ENCODE measurements around the gene AP3S2.

Gene AP3S2

GRCh38 chr15:89812847-89813320 lies 80.9 kb downstream of the AP3S2 start:
- DNase-seq: no peak

DNA sequence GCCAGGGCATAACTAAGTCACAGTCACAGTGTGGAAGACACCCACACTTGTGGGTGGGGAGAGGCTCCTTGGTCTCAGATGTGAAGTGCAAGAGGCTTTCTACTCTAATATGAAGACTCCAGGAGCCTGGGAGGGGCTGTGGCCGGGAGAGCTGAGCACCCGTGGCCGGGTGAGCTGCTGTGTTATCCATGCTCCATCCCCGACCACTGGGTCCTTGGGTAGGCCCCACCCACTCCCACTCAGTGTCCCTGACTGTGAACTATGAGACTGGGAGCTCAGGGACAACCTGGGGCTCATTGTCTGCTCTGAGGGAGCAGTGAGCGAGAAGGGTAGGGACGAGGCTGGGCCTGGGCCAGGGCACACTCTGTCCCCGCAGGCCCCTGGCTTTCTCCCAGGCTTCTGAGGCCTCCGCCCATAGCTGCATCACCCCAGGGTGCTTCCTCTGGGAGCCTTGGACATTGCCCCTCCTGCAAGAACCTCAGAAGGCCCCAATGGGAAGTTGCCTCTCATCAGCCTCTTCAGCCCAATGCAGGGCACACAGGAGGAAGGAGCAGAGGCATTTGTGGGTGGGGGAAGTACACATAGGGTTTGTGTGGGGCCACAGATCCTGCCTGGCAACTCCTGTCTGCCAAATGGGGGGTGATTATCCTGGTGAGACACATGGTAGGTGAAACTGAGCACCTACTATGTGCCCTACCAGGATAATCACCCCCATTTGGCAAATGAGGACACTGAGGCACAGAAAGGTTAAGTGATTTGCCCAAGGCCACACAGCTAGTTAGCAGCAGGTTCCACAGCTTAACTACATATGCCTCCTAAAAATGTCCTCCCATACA lies 81.6 kb downstream of the AP3S2 start:
- DNase-seq: no peak

DNA sequence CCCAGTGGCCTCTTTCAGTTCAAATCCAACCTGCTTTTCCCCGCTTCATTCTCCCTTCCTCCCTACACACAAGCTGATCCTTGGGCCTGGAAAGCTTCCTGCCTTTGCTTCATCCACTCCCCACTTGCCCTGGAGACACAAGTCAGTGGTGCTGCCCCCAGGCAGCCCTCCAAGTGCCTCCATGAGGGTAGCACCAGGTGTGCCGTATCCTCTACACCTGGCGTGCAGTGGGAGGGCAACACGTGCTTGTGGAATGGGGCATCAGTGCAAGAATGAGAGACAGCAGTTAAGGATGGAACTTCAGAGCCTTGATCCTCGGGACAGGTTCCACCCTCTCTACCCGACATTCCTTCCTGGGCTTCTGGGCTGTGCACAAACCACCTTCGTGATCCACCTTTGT lies 83.0 kb downstream of the AP3S2 start:
- no peak for DNase-seq

DNA sequence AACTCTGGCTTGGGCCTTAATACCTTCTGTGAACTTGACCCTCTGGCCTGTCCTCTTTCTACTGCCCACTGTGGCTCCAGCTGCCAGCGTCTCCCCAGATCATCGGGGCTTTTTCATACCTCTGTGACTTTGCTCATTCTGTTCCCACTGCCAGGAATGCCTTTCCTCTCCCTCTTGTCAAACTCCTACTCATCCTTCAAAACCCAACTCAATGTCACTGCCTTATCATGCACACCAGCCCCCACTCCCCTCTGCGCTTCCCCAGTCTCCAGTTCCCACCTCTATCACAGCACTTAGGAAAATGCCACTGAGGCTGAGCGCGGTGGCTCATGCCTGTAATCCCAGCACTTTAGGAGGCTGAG lies 84.0 kb downstream of the AP3S2 start:
- no peak for DNase-seq

GRCh38 chr15:89809093-89809786 lies 84.6 kb downstream of the AP3S2 start:
- DNase-seq: no peak

DNA sequence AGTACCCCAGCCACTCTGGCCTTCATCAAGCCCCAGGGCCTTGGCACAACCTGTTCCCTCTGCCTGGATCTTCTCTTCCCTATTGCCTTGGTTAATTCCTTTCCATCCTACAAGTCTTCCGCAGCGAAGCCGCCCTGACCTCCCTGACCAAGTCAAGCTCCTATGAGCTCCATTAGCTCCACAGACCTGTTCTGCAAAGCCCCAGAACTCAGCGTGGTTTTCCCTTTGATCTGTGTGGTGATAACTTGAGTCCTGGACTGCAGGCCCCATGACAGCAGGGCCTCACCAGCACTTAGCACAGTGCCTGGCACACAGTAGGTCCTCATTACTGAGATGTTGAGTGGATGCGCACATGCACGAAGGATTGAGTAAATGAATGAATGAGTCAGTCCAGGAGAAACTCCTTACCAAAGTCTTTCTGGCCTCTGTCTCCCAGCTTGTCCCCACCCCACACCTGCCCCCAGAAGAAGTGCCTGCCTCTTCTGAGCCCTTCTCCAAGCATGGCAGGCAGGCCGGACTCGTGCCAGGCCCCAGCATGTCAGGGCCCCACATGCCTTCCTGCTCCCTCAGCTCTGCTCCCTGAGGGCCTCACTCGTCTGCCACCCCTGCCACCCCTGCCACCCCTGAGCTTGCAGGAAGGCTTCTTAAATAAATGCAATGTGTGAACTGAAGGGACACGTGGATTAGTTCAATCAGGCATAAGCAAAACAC lies 85.5 kb downstream of the AP3S2 start:
- DNase-seq: no peak

GRCh38 chr15:89807689-89808088 lies 86.1 kb downstream of the AP3S2 start:
- DNase-seq: no peak

- DNase-seq: no peak
These were observed 86.9 kb downstream of the AP3S2 start for GRCh38 chr15:89806559-89807550.

DNA sequence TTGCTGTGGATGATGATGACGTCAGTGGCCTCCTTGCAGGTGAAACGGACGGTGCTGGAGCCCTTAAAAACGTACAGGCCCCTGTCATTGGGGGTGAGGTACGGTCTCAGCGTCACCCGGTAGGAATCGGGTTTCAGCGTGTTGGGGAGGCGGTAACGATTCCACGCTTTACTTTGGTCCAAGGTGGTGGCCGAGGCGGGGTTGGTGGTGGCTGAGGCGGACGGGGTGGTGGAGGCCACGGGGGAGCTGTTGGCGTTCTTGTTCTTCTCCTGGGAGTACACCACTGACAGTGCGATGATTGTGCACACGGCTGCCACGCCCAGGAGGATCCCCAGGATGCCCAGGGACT lies 87.6 kb downstream of the AP3S2 start:
- no peak for DNase-seq

- DNase-seq: no peak
These were observed 88.3 kb downstream of the AP3S2 start for GRCh38 chr15:89805241-89806209.

- DNase-seq: no peak
These were observed 89.6 kb downstream of the AP3S2 start for GRCh38 chr15:89803941-89804800.

DNA sequence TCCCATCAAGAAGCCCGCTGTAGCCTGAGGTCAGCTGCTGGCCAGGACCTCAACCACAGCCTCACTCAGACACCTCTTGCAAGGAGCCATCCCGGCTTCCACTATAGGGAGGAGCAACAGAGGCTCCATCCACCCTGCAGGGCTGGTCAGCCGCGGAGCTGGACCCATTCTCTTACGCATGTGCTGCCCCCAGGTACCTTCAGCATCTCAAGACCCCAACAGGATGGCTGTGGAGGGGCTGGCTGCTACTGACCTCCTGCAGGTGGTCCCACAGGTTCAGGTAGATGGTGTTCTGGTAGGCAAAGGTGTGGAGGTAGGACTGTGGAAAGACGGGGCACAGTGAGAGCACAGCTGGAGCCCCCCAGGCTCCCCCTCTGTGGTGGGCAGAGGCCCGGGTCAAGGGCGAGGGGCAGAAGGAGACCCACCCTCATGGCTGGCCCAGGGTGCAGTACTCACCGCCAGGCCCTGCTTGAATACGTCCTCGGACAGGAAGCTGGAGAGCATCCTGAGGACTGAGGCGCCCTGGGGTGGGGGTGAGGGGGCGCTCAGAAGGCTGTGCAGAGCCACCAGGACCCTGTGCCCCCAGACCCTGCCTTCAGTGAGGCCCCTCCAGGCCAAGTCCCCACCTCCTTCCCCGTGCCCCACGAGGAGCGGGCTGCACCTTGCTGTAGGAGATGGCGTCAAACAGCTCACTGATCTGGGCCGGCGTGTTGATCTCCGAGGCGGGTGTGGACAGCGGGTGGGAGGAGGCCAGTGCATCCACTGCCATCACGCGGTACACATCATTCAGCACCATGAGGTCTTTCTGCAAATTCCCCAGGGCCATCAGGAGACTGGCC lies 90.6 kb downstream of the AP3S2 start:
- DNase-seq: no peak

GRCh38 chr15:89802231-89802928 lies 91.4 kb downstream of the AP3S2 start:
- no peak for DNase-seq

- no peak for DNase-seq
These were observed 92.2 kb downstream of the AP3S2 start for GRCh38 chr15:89801471-89802195.

DNA sequence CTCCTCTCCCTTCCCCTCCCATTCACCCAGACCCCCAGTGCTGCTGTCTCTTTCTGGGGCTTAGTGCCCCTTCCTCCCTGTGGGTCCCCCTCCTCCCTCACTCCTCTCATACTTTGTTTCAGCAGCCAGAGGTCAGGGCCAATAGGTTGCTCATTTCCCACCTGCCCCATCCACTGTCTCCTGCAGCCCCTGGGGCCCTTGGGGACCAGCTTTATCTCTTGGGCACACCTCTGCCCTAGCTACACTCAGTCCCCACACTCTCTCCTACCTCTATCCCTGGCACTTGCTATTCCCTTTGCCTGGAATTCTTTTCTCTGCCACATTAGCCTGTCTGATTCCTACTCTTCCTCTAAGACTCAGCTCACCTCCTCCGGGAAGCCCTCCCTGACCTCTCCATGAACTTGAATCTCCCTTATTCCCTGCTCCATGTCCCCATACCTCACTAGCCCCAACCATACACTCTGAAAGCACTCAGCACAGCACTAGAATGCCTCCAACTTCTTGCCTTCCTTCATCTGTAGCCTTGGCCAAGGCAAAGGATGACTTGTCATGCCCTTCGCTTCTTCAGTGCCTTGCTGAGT lies 93.8 kb downstream of the AP3S2 start:
- DNase-seq: no peak

- no peak for DNase-seq
These were observed 94.5 kb downstream of the AP3S2 start for GRCh38 chr15:89799011-89799911.
